Fibroblast of skin of back (primary cell): ENCODE measurements around the gene KICS2.
"Not testable (repeated sequence)": the region's sequence is repeated elsewhere in the genome, so short reads cannot be mapped to it uniquely, and the experiment has no call there.

Source experiments
- DNase-seq: peaks from one replicate; pipeline ENCODE4 v3.0.0-alpha.2; 2013

KICS2 gene

GRCh38 chr12:64216239-64216638 is 5.9 kb downstream of the KICS2 start:
- DNase-seq = no peak

DNA sequence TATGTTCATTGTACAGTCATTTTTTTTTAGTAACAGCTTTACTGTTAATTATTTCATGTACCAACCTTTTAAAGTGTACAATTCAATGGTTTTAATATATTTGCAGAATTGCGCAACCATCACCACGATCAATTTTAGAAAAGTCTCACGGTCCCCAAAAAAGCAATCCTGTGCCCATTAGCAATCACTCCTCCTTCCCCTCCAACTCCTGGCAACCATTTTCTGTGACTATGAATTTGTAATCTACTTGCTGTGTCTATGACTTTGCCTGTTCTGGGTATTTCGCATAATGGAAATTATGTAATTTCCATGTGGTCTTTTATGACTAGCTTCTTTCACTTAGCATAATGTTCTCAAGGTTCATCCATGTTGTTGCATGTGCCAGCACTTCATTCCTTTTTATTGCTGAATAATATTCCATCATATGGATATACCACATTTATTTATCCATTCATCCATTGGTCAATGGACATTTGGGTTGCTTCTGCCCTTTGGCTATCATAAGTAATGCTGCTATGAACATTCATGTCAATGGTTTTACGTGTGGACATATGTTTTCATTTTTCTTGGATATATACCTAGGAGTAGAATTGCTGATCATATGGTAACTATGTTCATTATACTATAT is 9.9 kb downstream of the KICS2 start:
- DNase-seq = no peak

GRCh38 chr12:64207453-64207852 is 14.6 kb downstream of the KICS2 start:
- DNase-seq = no peak

GRCh38 chr12:64205542-64205941 is 16.6 kb downstream of the KICS2 start:
- DNase-seq = no peak

- DNase-seq = no peak
These were observed 18.3 kb downstream of the KICS2 start for GRCh38 chr12:64203775-64204174.

GRCh38 chr12:64203036-64203435 is 19.1 kb downstream of the KICS2 start:
- DNase-seq = no peak

GRCh38 chr12:64195841-64196240 is 26.3 kb downstream of the KICS2 start:
- DNase-seq = not testable (repeated sequence)

- peak; percentile 63 for DNase-seq
These were observed 27.6 kb downstream of the KICS2 start for GRCh38 chr12:64194333-64195149.

- DNase-seq = no peak
These were observed 28.2 kb downstream of the KICS2 start for GRCh38 chr12:64193931-64194330.

- DNase-seq = no peak
These were observed 29.3 kb downstream of the KICS2 start for GRCh38 chr12:64192644-64193444.

GRCh38 chr12:64190140-64190539 is 32.0 kb downstream of the KICS2 start:
- DNase-seq = no peak

- DNase-seq = no peak
These were observed 32.6 kb downstream of the KICS2 start for GRCh38 chr12:64189530-64189929.

DNA sequence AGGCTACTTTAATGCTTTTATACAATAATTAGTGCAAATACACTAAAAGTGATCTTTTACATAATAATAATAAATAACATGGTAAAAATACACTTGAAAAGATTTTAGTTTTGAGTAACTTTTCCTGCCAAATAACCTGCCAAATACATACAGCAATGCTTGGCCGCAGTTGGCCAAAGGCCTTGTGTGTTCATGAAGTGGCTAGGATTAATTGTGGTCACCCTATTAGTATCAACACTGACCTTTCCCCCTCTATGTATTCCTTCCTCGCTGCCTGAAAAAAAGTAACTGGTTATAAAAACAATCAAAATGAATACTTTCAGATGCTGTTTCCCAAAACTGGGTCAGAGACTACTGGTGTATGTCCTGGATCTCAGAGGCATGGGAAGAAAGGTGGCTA is 34.3 kb downstream of the KICS2 start:
- DNase-seq = no peak

- peak; percentile 83 for DNase-seq
These were observed 34.7 kb downstream of the KICS2 start for GRCh38 chr12:64187370-64187769.

DNA sequence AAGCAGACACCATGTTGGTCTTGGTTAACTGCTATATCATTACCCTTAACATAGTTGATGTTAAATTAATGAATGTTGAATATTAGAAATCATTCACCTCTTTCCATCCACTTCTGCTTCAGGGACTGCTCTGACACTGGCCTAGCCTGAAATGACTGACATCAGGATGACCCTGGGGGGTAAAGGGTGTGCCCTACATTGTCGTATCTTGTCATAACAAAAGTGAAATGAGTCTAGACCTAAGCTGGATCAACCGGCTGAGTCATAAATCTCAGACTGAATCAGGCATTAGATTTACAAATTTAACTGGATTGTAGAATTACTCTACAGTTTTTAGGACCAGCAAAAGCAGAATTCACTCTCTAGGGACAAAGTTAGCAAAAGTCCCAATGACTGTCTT is 35.3 kb downstream of the KICS2 start:
- DNase-seq = peak; percentile 87

GRCh38 chr12:64184216-64184615 is 37.9 kb downstream of the KICS2 start:
- DNase-seq = no peak

GRCh38 chr12:64181430-64182291 is 40.4 kb downstream of the KICS2 start:
- DNase-seq = peak; percentile 99

DNA sequence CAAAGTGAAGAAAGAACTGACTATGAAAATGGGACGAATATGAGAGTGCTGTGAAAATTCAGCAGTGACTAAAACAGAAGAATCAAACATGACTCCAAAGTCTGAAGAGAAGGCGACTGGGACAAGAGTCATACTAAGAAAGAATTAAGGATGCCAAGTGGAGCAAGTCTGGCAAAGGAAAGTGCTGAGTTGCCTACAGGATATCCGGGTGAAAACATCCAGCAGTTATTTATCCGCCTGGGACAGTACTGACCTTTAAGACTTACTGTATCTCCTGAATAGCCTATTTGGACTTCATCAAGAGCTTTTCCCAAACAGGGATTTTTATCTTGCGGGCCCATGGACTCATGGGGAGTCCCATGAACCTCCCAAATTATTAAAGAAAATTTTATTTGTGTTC is 41.1 kb downstream of the KICS2 start:
- peak; percentile 85 for DNase-seq

DNA sequence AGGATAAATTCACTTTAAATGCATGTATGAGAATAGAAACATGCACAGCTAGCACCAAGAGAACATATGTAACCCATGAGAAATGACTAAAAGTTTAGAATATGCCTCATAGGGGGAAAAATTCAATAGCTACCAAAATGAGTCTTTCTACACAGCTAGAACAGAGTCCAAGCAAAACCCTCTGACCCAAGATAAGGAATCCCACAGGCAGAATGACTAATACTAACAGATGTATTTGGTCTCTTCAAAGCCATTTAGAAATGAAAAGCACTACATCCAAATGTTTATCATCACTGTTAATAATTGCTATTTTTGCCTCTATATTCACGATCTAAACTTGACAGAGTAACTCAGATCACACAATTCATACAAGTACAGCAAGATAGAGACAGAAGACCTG is 44.0 kb downstream of the KICS2 start:
- DNase-seq = peak; percentile 93

DNA sequence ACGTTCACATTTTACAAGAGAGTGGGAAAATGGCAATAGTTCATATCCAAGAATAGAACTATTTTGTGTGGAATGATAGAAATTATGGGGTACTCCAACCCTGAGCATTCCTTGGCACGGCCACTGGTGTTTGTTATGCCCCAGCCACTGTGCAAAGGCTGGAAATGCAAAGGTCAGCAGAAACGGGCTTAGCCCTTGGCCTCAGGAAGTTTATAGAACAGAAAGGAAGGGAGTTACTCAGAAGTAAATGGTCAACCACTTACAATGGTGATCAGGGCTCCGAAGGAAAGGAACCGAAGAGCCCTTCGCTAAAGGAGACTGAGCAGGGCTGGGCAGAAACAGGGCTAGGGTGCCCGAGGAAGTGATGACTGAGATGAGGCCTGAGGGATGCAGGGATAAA is 45.1 kb downstream of the KICS2 start:
- no peak for DNase-seq

DNA sequence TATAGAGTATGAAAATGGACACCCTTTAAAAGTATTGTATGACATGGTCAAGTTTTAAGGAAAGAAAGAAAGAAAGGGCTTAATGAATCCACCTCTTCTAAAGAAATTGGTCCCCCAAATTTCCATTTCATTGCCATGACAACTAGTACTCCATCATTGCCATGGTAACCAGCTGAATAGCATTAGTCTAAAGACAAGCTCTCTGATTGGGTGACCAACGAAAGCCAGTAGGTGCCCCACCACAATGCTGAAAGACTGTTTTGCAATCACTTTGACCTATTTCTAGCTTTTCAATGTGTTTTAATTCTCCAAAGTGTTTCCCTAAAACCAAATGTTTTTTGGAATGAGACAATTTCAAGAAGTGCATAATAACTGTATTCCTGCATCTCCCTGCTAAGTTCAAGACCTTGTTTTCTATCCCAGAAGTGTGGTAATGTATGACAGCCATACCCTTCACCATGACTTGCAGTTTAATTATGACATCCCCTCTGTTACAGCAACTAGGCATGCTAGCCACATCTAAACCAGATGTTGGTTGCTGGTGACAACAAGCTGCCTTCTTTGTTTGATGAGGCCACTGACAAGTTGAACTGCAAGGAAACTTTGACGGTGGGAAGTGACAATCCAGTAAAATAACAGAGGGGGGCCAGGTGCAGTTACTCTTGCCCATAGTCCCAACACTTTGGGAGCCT is 46.7 kb downstream of the KICS2 start:
- no peak for DNase-seq

DNA sequence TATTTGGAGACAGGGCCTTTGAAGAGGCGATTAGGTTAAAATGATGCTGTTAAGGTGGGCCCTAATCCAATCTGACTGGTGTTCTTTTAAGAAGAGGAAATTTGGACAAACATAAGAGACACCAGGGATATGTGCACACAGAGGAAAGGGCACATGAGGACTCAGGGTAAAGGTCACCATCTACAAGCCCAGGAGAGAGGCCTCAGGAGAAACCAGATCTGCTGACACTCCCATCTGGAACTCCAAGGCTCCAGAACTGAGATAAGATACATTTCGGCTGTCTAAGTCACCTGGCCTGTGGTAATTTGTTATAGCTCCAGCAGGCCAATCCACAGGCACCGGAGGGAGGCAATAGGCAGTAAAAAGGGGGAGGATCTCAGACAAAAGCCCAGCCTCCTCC is 48.6 kb downstream of the KICS2 start:
- no peak for DNase-seq
